ENCODE data around the gene SKI.

The SKI gene

GRCh38 chr1:2194898-2195673 lies 33.0 kb upstream of the SKI start:
- DNase-seq (ENCODE audit: low read depth), result peak; percentile 85
- TF ChIP-seq CTCF (conservative IDR thresholded peaks at IDR 0.05; ENCODE audit: low read length), result peak; percentile 85
- peak overlapping the region; percentile 64 for H3K4me3 ChIP-seq (ENCODE audit: low read length)

DNA sequence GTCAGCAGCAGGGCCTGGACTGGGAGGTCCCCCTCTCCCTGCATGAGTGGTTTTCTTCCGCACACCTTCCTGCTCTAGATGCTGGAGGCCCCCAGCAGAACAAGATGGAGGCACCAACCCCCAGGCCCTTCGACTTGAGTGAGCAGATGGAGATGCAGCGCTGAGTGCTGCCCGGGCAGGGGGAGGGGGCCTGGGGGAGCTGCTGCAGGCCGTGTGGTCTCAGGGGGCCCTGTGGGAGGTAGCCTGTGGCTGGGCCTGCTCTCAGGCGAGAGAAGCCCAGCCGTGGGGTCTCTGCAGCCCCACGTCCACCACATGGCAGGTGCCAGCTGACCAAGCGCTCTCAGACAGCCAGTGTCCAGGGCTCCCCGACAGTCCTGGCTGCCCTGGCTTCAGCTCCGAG lies 32.3 kb upstream of the SKI start:
- TF ChIP-seq CTCF (conservative IDR thresholded peaks at IDR 0.05; ENCODE audit: low read length), result no peak
- no peak for DNase-seq (ENCODE audit: low read depth)
- no peak overlapping the region for H3K4me3 ChIP-seq (ENCODE audit: low read length)

DNA sequence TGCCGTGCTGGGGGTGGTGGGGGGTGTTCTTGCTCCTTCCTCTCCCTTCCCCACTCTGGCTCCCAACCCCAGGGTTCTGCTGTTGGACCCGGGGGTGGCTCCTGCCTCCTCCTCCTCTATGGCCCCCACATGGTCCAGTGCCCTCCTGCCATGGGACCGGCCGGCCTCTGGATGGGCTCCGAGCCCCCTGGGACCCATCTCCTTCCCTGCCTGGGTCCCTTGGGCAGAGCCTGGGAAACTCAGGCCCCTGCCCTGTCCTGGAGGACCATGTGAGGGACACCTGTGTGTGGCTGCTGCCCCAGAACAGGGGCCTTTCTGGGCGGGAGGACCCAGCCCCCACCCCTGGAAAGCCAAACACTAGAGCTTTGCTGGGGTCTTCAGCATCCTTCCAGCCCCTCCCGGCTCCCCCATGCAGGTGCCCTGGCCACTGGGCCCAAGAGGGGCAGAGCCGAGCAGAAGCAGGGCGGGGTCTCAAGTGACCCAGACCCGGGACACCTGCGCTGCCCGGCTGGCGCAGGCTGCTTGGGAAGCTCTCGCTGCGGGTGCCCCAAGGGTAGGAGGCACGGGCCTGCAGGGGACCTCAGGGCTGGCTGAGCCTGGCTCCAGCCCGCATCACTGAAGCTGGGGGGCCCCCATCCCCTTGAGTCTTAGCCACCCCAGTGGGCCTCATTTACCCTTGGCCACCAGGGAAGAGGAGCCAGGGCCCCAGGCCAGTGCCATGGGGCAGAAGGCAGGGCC lies 31.0 kb upstream of the SKI start:
- no peak for TF ChIP-seq CTCF (conservative IDR thresholded peaks at IDR 0.05; ENCODE audit: low read length)
- H3K4me3 ChIP-seq (ENCODE audit: low read length), result no peak overlapping the region
- DNase-seq (ENCODE audit: low read depth), result no peak

GRCh38 chr1:2197707-2198165 lies 30.4 kb upstream of the SKI start:
- no peak for DNase-seq (ENCODE audit: low read depth)
- no peak for TF ChIP-seq CTCF (conservative IDR thresholded peaks at IDR 0.05; ENCODE audit: low read length)
- no peak overlapping the region for H3K4me3 ChIP-seq (ENCODE audit: low read length)

DNA sequence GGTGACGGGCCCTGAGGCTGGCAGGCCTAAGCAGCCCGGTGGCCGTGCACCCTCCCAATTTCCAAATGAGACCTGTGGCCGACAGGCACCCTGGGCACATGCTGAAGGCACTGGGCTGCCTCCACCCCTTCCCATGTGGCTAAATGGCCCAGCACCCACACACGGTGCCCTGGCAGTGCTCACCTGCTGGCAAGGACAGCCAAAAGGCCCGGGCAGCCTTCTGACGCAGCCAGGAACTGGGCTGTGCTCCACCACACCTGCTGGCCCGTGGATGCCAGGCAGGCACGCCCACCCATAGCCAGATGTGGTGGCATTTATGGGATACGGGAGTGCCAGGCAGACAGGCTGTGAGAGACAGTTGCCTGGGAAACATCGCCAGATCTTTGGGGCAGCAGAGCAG lies 29.5 kb upstream of the SKI start:
- no peak for TF ChIP-seq CTCF (conservative IDR thresholded peaks at IDR 0.05; ENCODE audit: low read length)
- DNase-seq (ENCODE audit: low read depth), result no peak
- no peak overlapping the region for H3K4me3 ChIP-seq (ENCODE audit: low read length)

DNA sequence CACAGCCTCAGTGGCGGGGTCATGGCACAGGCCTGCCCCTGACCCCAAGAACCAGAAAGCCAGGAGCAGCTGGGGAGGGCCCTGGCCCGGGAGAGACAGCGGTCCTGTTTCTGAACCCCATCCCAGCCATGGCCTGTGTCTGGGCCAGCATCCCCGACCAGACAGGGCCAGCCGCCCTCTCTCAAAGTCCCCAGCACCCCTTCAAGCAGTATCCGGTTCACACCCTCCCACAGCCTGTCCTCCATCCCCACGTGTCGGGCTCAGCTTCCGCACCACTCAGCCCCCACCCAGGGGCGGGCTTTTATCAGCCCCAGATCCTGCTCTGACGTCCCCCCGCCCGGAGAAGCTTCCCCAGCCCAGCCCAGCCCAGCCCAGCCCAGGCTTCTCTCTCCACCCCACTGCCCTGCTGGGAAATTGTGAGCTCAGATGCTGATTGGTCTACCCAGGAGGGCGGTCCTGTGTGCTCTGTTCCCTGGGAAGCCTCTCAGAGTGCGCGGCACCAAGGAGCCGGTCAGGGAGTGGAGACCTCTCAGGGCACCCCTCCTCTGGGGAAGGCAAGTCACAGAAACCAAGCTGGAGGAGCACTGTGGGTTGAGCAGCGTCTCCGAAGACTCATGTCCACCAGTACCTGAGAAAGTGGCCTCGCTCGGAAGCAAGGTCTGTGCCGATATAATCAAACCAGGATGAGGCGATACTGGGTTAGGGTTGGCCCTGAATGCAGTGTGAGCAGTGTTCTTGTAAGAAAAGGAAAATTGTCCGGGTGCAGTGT lies 28.9 kb upstream of the SKI start:
- peak; percentile 89 for DNase-seq (ENCODE audit: low read depth)
- peak overlapping the region; percentile 78 for H3K4me3 ChIP-seq (ENCODE audit: low read length)

More for the DNA sequence above, 28.9 kb upstream of the SKI start:
- TF ChIP-seq CTCF (conservative IDR thresholded peaks at IDR 0.05; ENCODE audit: low read length), result peak; percentile 29

Measured in AG10803 (cell line).